Measurements from ENCODE around the gene FGF3.

- TF ChIP-seq CTCF (conservative IDR thresholded peaks at IDR 0.05) (no peak), ZFX (IDR thresholded peaks at IDR 0.05) (no peak)
Measured at GRCh38 chr11:69836401-69836800, 17.2 kb upstream of the FGF3 start.

Measured in C4-2B (cell line).